ENCODE measurements around the gene HPS5. TPM values are rescaled to one million over a fixed set of nuclear protein-coding genes. Genes with fewer than 3 reads are reported as not detected.

The HPS5 gene
- 12.1 TPM for polyA plus RNA-seq (2012; ENCODE audit: low read depth, missing spikeins)

GRCh38 chr11:18321969-18322711 is at the start of gene HPS5, which contains the start of gene GTF2H1:
HPS5 (minus strand) TSS chr11:18322140; CDS start chr11:18317858, 4,282 bp downstream.
GTF2H1 (plus strand) TSS chr11:18322567; CDS start chr11:18333075, 10,508 bp downstream.
- TF ChIP-seq POU2F2 (IDR thresholded peaks at IDR 0.05; ENCODE audit: low read depth, low read length) (peak; percentile 79; the same call in 1 of the 2 replicates), PAX5 (IDR thresholded peaks at IDR 0.05; ENCODE audit: insufficient read depth, low read length, severe bottlenecking) (no peak), POLR2AphosphoS5 (IDR thresholded peaks at IDR 0.05; ENCODE audit: low read depth, low read length) (peak; percentile 99), SPI1 (IDR thresholded peaks at IDR 0.05; ENCODE audit: low read depth, low read length) (peak; percentile 83), POLR2A (IDR thresholded peaks at IDR 0.05; ENCODE audit: low read depth, low read length) (peak; percentile 98), TAF1 (IDR thresholded peaks at IDR 0.05; ENCODE audit: low read depth, low read length) (peak; percentile 95)
- DNase-seq (ENCODE audit: insufficient read length, low spot score) = peak; percentile 85
- FAIRE-seq = peak; percentile 100

- DNase-seq (ENCODE audit: insufficient read length, low spot score) = no peak
- TF ChIP-seq SPI1 (IDR thresholded peaks at IDR 0.05; ENCODE audit: low read depth, low read length) = no peak
- no peak for TF ChIP-seq TAF1 (IDR thresholded peaks at IDR 0.05; ENCODE audit: low read depth, low read length)
- TF ChIP-seq POLR2A (IDR thresholded peaks at IDR 0.05; ENCODE audit: low read depth, low read length) = no peak
- no peak for TF ChIP-seq POU2F2 (IDR thresholded peaks at IDR 0.05; ENCODE audit: low read depth, low read length)
- no peak for TF ChIP-seq PAX5 (IDR thresholded peaks at IDR 0.05; ENCODE audit: insufficient read depth, low read length, severe bottlenecking)
- TF ChIP-seq POLR2AphosphoS5 (IDR thresholded peaks at IDR 0.05; ENCODE audit: low read depth, low read length) = no peak
- no peak for FAIRE-seq
Measured at GRCh38 chr11:18371279-18371678, 49.3 kb upstream of the HPS5 start.

DNA sequence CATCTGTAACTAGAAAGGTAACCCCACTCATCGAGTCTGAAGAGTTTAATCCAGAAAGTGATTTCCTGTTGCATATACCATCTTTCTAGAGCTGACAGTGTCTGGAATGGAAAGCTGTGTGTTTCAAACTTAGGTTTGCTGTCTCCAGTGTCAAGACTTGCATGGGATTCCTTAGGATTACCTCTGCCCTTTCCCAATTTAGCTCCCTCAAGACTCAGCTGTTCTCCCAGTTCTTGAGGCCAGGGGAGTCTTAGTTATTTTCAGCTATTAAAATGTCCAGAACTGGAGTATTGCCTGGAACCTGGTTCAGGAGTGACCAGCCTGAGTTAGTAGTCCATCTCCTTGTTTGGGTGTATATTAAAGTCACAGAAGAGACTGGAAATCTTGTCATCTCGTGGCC is 47.5 kb upstream of the HPS5 start:
- FAIRE-seq (no peak), DNase-seq (ENCODE audit: insufficient read length, low spot score) (no peak)
- TF ChIP-seq TAF1 (IDR thresholded peaks at IDR 0.05; ENCODE audit: low read depth, low read length) = no peak
- no peak for TF ChIP-seq POLR2AphosphoS5 (IDR thresholded peaks at IDR 0.05; ENCODE audit: low read depth, low read length)
- TF ChIP-seq SPI1 (IDR thresholded peaks at IDR 0.05; ENCODE audit: low read depth, low read length) = no peak
- TF ChIP-seq POLR2A (IDR thresholded peaks at IDR 0.05; ENCODE audit: low read depth, low read length) = no peak
- TF ChIP-seq POU2F2 (IDR thresholded peaks at IDR 0.05; ENCODE audit: low read depth, low read length) = no peak
- TF ChIP-seq PAX5 (IDR thresholded peaks at IDR 0.05; ENCODE audit: insufficient read depth, low read length, severe bottlenecking) = no peak

GRCh38 chr11:18368221-18368620 is 46.3 kb upstream of the HPS5 start:
- FAIRE-seq (no peak), DNase-seq (ENCODE audit: insufficient read length, low spot score) (no peak)
- TF ChIP-seq POU2F2 (IDR thresholded peaks at IDR 0.05; ENCODE audit: low read depth, low read length) = no peak
- no peak for TF ChIP-seq PAX5 (IDR thresholded peaks at IDR 0.05; ENCODE audit: insufficient read depth, low read length, severe bottlenecking)
- no peak for TF ChIP-seq SPI1 (IDR thresholded peaks at IDR 0.05; ENCODE audit: low read depth, low read length)
- no peak for TF ChIP-seq TAF1 (IDR thresholded peaks at IDR 0.05; ENCODE audit: low read depth, low read length)
- no peak for TF ChIP-seq POLR2A (IDR thresholded peaks at IDR 0.05; ENCODE audit: low read depth, low read length)
- no peak for TF ChIP-seq POLR2AphosphoS5 (IDR thresholded peaks at IDR 0.05; ENCODE audit: low read depth, low read length)

- FAIRE-seq (no peak), DNase-seq (ENCODE audit: insufficient read length, low spot score) (no peak)
- TF ChIP-seq POLR2A (IDR thresholded peaks at IDR 0.05; ENCODE audit: low read depth, low read length) = no peak
Measured at GRCh38 chr11:18367431-18367830, 45.5 kb upstream of the HPS5 start.

- FAIRE-seq = no peak
- TF ChIP-seq SPI1 (IDR thresholded peaks at IDR 0.05; ENCODE audit: low read depth, low read length) (no peak), POU2F2 (IDR thresholded peaks at IDR 0.05; ENCODE audit: low read depth, low read length) (no peak), TAF1 (IDR thresholded peaks at IDR 0.05; ENCODE audit: low read depth, low read length) (no peak)
- DNase-seq (ENCODE audit: insufficient read length, low spot score) = no peak
Measured at GRCh38 chr11:18366286-18366685, 44.3 kb upstream of the HPS5 start.

DNA sequence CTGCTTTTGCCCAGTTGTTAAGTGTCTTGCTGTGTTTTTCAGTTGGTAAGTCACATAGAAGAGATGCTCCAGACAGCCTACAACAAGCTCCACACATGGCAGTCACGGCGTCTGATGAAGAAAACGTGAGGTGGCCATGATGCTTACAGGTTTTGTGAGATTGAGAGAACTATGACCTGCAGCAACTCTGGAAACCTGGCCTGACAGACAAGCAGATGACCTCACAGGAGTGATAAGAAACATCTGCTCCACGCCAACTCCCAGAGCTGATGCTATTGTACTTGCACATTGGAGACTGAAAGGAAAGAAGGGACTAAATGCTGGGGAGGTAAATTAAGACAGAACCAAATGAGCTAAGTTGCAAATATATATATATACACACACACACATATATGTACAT is 43.8 kb upstream of the HPS5 start:
- no peak for FAIRE-seq
- no peak for DNase-seq (ENCODE audit: insufficient read length, low spot score)
- TF ChIP-seq PAX5 (IDR thresholded peaks at IDR 0.05; ENCODE audit: insufficient read depth, low read length, severe bottlenecking) (no peak), POU2F2 (IDR thresholded peaks at IDR 0.05; ENCODE audit: low read depth, low read length) (no peak), POLR2AphosphoS5 (IDR thresholded peaks at IDR 0.05; ENCODE audit: low read depth, low read length) (no peak), SPI1 (IDR thresholded peaks at IDR 0.05; ENCODE audit: low read depth, low read length) (no peak), POLR2A (IDR thresholded peaks at IDR 0.05; ENCODE audit: low read depth, low read length) (no peak), TAF1 (IDR thresholded peaks at IDR 0.05; ENCODE audit: low read depth, low read length) (no peak)

GRCh38 chr11:18364495-18365073 is 42.6 kb upstream of the HPS5 start:
- no peak for FAIRE-seq
- no peak for TF ChIP-seq POLR2AphosphoS5 (IDR thresholded peaks at IDR 0.05; ENCODE audit: low read depth, low read length)
- no peak for TF ChIP-seq POU2F2 (IDR thresholded peaks at IDR 0.05; ENCODE audit: low read depth, low read length)
- no peak for TF ChIP-seq SPI1 (IDR thresholded peaks at IDR 0.05; ENCODE audit: low read depth, low read length)
- no peak for TF ChIP-seq PAX5 (IDR thresholded peaks at IDR 0.05; ENCODE audit: insufficient read depth, low read length, severe bottlenecking)
- no peak for TF ChIP-seq TAF1 (IDR thresholded peaks at IDR 0.05; ENCODE audit: low read depth, low read length)
- no peak for TF ChIP-seq POLR2A (IDR thresholded peaks at IDR 0.05; ENCODE audit: low read depth, low read length)
- no peak for DNase-seq (ENCODE audit: insufficient read length, low spot score)

- FAIRE-seq = no peak
- no peak for DNase-seq (ENCODE audit: insufficient read length, low spot score)
- no peak for TF ChIP-seq TAF1 (IDR thresholded peaks at IDR 0.05; ENCODE audit: low read depth, low read length)
- no peak for TF ChIP-seq POLR2AphosphoS5 (IDR thresholded peaks at IDR 0.05; ENCODE audit: low read depth, low read length)
- TF ChIP-seq POU2F2 (IDR thresholded peaks at IDR 0.05; ENCODE audit: low read depth, low read length) = no peak
Measured at GRCh38 chr11:18361154-18361553, 39.2 kb upstream of the HPS5 start.

GRCh38 chr11:18358646-18359045 is 36.7 kb upstream of the HPS5 start:
- FAIRE-seq (no peak), DNase-seq (ENCODE audit: insufficient read length, low spot score) (no peak)
- TF ChIP-seq SPI1 (IDR thresholded peaks at IDR 0.05; ENCODE audit: low read depth, low read length) (no peak), POLR2A (IDR thresholded peaks at IDR 0.05; ENCODE audit: low read depth, low read length) (no peak), TAF1 (IDR thresholded peaks at IDR 0.05; ENCODE audit: low read depth, low read length) (no peak), PAX5 (IDR thresholded peaks at IDR 0.05; ENCODE audit: insufficient read depth, low read length, severe bottlenecking) (no peak)

All from GM12891 (cell line).